ENCODE data around the gene SLC6A19.

GRCh38 chr5:1208221-1208742 is 6.9 kb downstream of the SLC6A19 start:
- TF ChIP-seq CTCF (IDR thresholded peaks at IDR 0.05) (no peak), EZH2 (IDR thresholded peaks at IDR 0.05; ENCODE audit: borderline replicate concordance, insufficient read depth, low read depth, low read length, poor library complexity, severe bottlenecking) (no peak)

All from B cell (primary cell).